NB4 (cell line): Measurements from ENCODE around the gene ITPRIP.

Experiments used
- CTCF ChIP-seq: IDR thresholded peaks from one replicate; pipeline ENCODE4 v1.5.1; 2012; ENCODE audit warnings: low read depth, low read length
- POLR2A ChIP-seq: IDR thresholded peaks from 2 replicates; pipeline ENCODE4 v1.6.1; 2011; ENCODE audit warnings: mild to moderate bottlenecking; ENCODE audit not compliant: insufficient read length; ENCODE audit errors: extremely low read depth

- TF ChIP-seq CTCF (no peak), POLR2A (no peak)
Measured at GRCh38 chr10:104264783-104265182, 73.5 kb downstream of the ITPRIP start.
